Gastrocnemius medialis (tissue), 4 donors: Measurements from ENCODE around the gene CDC42BPG.

Experiments used
- CTCF ChIP-seq, 5 experiments: fragments of 450-650 bp in 3 of 5; fragments of 200-600 bp in 2 of 5; sonication (generic) in 2 of 5; IDR thresholded peaks in 4 of 5; conservative IDR thresholded peaks in 1 of 5; 1 replicate in 4 of 5; 2 replicates in 1 of 5; pipeline ENCODE4 v1.5.1; 2016 to 2019; ENCODE audit warnings: antibody characterized with exemption in 5 of 5, mild to moderate bottlenecking in 3 of 5, moderate library complexity in 3 of 5
- POLR2A ChIP-seq, 2 donors: fragments of 450-650 bp; IDR thresholded peaks; one replicate each; pipeline ENCODE4 v1.6.1; 2017; ENCODE audit warnings: antibody characterized with exemption in 2 of 2, mild to moderate bottlenecking in 2 of 2, moderate library complexity in 2 of 2

- no peak for TF ChIP-seq POLR2A (IDR thresholded peaks at IDR 0.05)
- no peak for TF ChIP-seq CTCF (IDR thresholded peaks at IDR 0.05 in 4 of 5, conservative IDR thresholded peaks at IDR 0.05 in 1 of 5)
Measured at GRCh38 chr11:64788321-64789215, 55.9 kb downstream of the CDC42BPG start.
